OCI-LY7 (cell line): ENCODE measurements around the gene IGFL4. TPM values are rescaled to one million over a fixed set of nuclear protein-coding genes. Genes with fewer than 3 reads are reported as not detected.
A peak's percentile ranks its signal among the peaks of the same experiment; 100 is the strongest.

Experiments
- BruUV-seq: library from RNA; stranded (reverse); fragments of 400-500 nt; replicated peaks from 2 replicates; lab custom pipeline; 2021; lab: Mats Ljungman, UMichigan
- CTCF ChIA-PET: fragments of 300-600 bp; sonication (Branson Sonifier 250); formaldehyde crosslinking; loops from one replicate; lab custom pipeline; 2022; ENCODE audit warnings: antibody characterized with exemption; ENCODE audit not compliant: unreplicated experiment; lab: Charles Lee
- POLR2A ChIA-PET: fragments of 300-600 bp; sonication (Branson Sonifier 250); formaldehyde crosslinking; loops from one replicate; lab custom pipeline; 2022; ENCODE audit warnings: antibody characterized with exemption; lab: Charles Lee
- DNase-seq: peaks from one replicate; pipeline ENCODE4 v3.0.0-alpha.2; 2015; ENCODE audit warnings: low spot score
- H2AFZ ChIP-seq: fragments of 200-600 bp; sonication (generic), shearing (Covaris generic); 2 replicates; pipeline ENCODE4 v1.6.1; 2014; ENCODE audit warnings: mild to moderate bottlenecking, antibody characterized with exemption, low read length, moderate library complexity
- H3K27ac ChIP-seq: fragments of 200-600 bp; sonication (generic); 2 replicates; pipeline ENCODE4 v1.5.1; 2014; ENCODE audit warnings: mixed run types, low read depth, mild to moderate bottlenecking, moderate library complexity, low read length, inconsistent platforms; ENCODE audit not compliant: poor library complexity, severe bottlenecking
- H3K36me3 ChIP-seq: fragments of 200-600 bp; sonication (generic); 2 replicates; pipeline ENCODE4 v1.6.1; 2014; ENCODE audit warnings: mild to moderate bottlenecking, antibody characterized with exemption, low read length, moderate library complexity, mixed read lengths; ENCODE audit not compliant: insufficient read depth
- H3K4me1 ChIP-seq: fragments of 200-600 bp; sonication (generic); 2 replicates; pipeline ENCODE4 v1.5.1; 2014; ENCODE audit warnings: mild to moderate bottlenecking, low read length; ENCODE audit not compliant: insufficient read depth, poor library complexity, severe bottlenecking
- H3K4me2 ChIP-seq: fragments of 200-600 bp; sonication (generic); 2 replicates; pipeline ENCODE4 v1.6.1; 2014; ENCODE audit warnings: mild to moderate bottlenecking, low read length
- H3K4me3 ChIP-seq: fragments of 200-600 bp; sonication (generic); 2 replicates; pipeline ENCODE4 v1.5.1; 2014; ENCODE audit warnings: mild to moderate bottlenecking, low read depth, low read length; ENCODE audit not compliant: poor library complexity, severe bottlenecking
- H3K79me2 ChIP-seq: fragments of 200-600 bp; sonication (generic); 2 replicates; pipeline ENCODE4 v1.6.1; 2016; ENCODE audit warnings: low read depth, mild to moderate bottlenecking, low read length, moderate library complexity, mixed read lengths; ENCODE audit not compliant: insufficient read depth
- H3K9me2 ChIP-seq: fragments of 200-600 bp; sonication (generic); 2 replicates; pipeline ENCODE4 v1.6.1; 2016; ENCODE audit warnings: mild to moderate bottlenecking, low read length, mixed read lengths; ENCODE audit not compliant: insufficient read depth
- H3K9me3 ChIP-seq: fragments of 200-600 bp; sonication (generic); 2 replicates; pipeline ENCODE4 v1.6.1; 2014; ENCODE audit warnings: mild to moderate bottlenecking, mixed run types, low read length, mixed read lengths
- H4K20me1 ChIP-seq: fragments of 200-600 bp; sonication (generic); 2 replicates; pipeline ENCODE4 v1.6.1; 2014; ENCODE audit warnings: mild to moderate bottlenecking, antibody characterized with exemption, low read length, moderate library complexity, mixed read lengths; ENCODE audit not compliant: insufficient read depth
- CTCF ChIP-seq: fragments of 200-600 bp; sonication (generic); conservative IDR thresholded peaks from 2 replicates; pipeline ENCODE4 v1.5.1; 2014; ENCODE audit warnings: mild to moderate bottlenecking, antibody characterized with exemption, low read length, moderate library complexity, mixed read lengths
- EZH2phosphoT487 ChIP-seq: fragments of 200-600 bp; sonication (generic); IDR thresholded peaks from 2 replicates; pipeline ENCODE4 v1.6.1; 2018; ENCODE audit warnings: low read depth, borderline replicate concordance, mild to moderate bottlenecking, mixed run types, antibody characterized with exemption, low read length, moderate library complexity, mixed read lengths
- intact Hi-C: fragments of 100-400 bp; cut with micrococcal nuclease; formaldehyde crosslinking; loops from one replicate; pipeline ENCODE4 v1.10.0; 2022; ENCODE audit not compliant: unreplicated experiment
- total RNA-seq, 2 experiments: library from RNA; depleted of rRNA in 1 of 2; stranded (reverse); fragments of >200 nt in 1 of 2; shearing (Covaris generic) in 1 of 2; gene quantifications; 2 replicates each; pipeline ENCODE4 v1.2.3, GENCODE V29; 2014 to 2022

IGFL4 gene
- total RNA-seq, 2 experiments from 2014 or later: not detected

- Histone ChIP-seq H3K9me3 (no peaks in the 10 kb centered on the region), H3K36me3 (peaks cover 4% of the 10 kb centered on the region; the same call in 1 of the 2 replicates), H3K4me2 (no peak overlapping the region), H3K9me2 (no peaks in the 10 kb centered on the region), H3K4me1 (peaks cover 14% of the 10 kb centered on the region), H3K79me2 (no peaks in the 10 kb centered on the region), H3K27ac (no peak overlapping the region), H3K4me3 (no peak overlapping the region), H4K20me1 (no peaks in the 10 kb centered on the region), H2AFZ (no peak overlapping the region)
- DNase-seq: no peak
- no peak for TF ChIP-seq CTCF
- no peak for TF ChIP-seq EZH2phosphoT487
- ChIA-PET CTCF (no interaction called here), POLR2A (no interaction called here)
- intact Hi-C loops: no loop called here
- no TSS peak for BruUV-seq
Observed at GRCh38 chr19:46002678-46003275, 38.0 kb downstream of the IGFL4 start.

- DNase-seq: peak; percentile 81
- TF ChIP-seq EZH2phosphoT487 (no peak), CTCF (no peak)
- Histone ChIP-seq H3K9me2 (no peaks in the 10 kb centered on the region), H3K27ac (no peak overlapping the region), H3K9me3 (no peaks in the 10 kb centered on the region), H2AFZ (0 out of 2 replicates have a peak overlapping the region, but pooled peaks have one; percentile 28), H3K4me1 (peaks cover 19% of the 10 kb centered on the region), H3K4me2 (peak overlapping the region; percentile 79), H4K20me1 (no peaks in the 10 kb centered on the region), H3K4me3 (peak overlapping the region; percentile 65), H3K79me2 (peaks cover 6% of the 10 kb centered on the region; the same call in 1 of the 2 replicates), H3K36me3 (peaks cover 9% of the 10 kb centered on the region; the same call in 1 of the 2 replicates)
- POLR2A ChIA-PET: interaction anchor here (0.5 kb wide), 1 partner anchor 810 kb away, joined by 3 read pairs; no protein-coding TSS in a partner anchor
- no TSS peak for BruUV-seq
- CTCF ChIA-PET: no interaction called here
- intact Hi-C loops: no loop called here
Observed at GRCh38 chr19:46000491-46001246, 40.1 kb downstream of the IGFL4 start.
